HPDE6-E6E7 (cell line): Measurements from ENCODE around the gene HS2ST1.
A peak's percentile ranks its signal among the peaks of the same experiment; 100 is the strongest.
"Not testable (repeated sequence)": the region's sequence is repeated elsewhere in the genome, so short reads cannot be mapped to it uniquely, and the experiment has no call there.

Source experiments
- DNase-seq: peaks from one replicate; pipeline ENCODE4 v3.0.0; 2011; ENCODE audit warnings: missing footprints; ENCODE audit errors: extremely low spot score

The HS2ST1 gene

DNA sequence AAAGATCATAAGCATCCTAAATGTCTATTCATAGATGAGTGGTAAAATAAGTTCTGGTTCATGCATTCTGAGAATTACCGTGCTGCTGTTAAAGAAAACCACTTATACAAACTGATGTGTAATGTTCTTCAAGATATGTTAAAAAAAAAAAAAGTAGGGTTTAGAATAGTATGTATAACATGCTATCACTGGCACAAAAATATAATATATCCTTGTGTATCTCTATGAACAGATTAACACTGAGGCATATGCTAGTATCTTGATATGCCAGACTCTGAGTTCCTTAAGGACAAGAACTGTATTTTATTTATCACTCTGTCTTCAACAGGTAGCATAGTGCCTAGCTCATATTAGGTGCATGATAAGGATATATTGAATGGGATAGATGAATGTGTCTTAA, 108.9 kb downstream of the HS2ST1 start:
- no peak for DNase-seq

DNA sequence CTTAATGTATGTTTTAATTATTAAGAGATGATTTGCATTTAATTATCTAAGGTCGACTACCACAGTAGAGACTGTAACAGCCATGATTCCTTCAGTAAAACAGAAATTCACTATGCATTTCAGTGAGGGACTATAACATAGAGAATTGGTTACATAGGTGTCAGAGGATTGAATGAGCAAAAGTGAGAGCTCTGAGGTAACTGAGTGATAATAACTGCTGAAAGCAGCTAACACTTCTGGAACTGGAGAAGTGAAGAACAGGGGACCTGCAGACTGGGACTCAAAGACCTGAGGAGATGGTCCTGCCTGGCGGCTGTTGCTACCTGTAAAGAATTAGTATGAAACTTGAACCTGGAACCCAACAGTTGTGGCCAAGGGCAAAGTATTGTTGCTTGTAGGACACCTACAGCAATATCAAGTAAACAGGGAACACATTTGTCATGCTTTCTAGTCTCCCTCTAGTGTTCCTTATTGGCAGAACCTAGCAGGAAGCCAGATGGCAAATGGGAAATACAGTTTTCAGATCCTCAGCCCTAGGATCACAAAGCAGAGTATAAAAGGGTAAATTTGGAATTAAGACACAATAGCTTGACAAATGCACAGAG, 110.6 kb downstream of the HS2ST1 start:
- peak; percentile 15 for DNase-seq

DNA sequence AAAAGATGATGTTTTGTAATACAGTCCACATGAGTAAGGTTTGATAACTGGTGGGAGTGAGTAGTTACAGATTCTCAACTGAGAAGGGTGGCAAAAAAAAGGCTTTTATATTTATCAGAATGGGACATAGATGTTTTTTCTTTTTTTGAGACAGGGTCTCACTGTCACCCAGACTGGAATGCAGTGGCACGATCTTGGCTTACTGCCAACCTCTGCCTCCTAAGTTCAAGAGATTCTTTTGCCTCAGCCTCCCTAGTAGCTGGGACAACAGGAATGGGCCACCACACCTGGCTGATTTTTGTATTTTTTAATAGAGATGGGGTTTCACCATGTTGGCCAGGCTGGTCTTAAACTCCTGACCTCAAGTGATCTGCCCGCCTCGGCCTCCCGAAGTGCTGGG, 113.1 kb downstream of the HS2ST1 start:
- not testable (repeated sequence) for DNase-seq

DNA sequence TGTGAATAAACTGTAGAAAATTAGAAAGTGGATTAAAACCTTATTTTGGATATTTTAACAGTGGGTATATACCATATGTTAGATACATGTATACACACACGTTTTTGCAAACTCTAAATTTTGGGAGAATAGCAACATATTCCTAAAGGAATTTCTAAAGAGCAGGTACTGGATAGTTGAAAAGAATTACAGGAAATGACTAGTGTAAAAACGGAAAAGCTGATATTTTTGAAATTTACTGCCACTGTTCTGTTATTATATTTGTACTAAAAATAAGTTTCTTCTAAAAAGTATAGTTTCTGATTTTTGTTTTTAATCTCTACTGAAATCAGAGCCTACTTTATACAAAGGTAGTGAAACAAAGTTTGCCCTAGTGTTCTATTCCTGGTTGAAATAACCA, 114.1 kb downstream of the HS2ST1 start:
- DNase-seq = no peak

DNA sequence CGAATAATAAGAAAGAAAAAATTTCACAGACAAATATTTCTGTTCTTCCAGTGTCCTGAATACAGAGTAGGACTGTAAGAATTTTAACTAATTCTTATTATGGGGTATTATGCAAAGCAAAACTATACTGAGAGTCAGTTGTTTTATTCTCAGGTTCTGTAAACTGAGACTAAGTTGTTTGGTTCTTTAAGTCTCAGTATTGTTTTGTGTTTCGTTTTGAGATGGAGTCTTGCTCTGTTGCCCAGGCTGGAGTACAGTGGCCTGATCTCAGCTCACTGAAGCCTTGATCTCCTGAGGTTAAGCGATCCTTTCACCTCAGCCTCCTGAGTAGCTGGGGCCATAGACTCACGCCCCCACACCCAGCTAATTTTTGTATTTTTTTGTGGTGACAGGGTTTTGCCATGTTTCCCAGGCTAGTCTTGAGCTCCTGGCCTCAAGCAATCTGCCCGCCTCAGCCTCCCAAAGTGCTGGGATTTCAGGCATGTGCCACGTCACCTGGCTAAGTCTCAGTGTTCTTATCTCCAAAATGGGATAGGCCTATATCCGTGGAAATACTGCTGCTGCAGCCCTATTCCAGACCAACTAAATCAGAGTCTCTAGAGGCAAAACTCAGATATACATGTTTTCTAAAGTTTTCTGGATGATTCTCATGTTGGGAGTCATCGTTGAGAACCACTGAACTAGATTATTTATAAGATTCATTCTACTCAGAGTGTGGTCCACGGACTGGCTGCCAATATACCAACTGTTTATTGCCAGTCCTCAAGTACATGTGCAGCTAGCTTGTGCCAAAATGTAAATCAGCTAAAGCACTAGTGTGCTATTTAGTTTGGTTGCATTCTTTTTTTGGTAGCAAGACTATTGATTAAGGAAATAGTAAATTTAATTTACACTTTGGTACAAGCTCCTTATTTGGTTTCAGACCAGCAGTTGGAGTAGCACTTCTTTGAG, 116.6 kb downstream of the HS2ST1 start:
- DNase-seq = no peak

DNA sequence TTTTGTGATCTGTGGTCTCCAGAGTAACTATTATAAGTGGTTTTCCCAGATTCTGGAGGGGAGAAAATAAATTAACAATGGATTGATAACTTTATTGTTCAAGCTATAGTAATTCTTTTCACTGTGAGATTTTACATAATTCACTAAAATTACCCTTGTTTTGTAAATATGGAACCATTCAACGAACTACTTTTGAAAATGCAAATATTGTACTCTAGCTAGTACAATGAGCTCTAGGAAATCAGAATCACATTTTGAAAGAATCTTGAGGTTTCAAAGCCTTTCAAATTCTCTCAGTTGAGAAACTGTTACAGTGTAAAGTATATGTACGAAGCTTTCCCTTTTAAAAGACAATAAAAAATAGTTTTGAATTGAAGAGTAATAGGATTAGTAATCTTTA, 119.9 kb downstream of the HS2ST1 start:
- DNase-seq = no peak

DNA sequence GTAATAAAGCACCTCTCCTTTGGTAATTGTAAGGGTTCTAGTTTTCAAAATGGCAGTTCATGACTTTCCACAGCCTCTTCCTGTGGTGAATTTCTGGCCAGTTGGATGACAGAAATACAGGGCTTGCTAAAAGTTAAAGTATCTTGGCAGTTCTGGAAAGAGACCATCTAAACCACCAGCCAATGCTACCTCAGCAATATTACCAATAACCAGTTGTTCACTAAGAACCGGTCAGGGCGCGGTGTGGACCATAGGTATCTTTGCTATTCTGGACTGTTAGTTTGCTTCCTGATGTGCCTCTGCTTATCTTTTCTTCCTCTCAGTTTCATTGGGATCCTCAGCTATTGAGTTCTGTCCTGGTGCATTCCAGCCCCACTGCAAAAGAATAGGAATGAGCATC, 124.7 kb downstream of the HS2ST1 start:
- DNase-seq = no peak

DNA sequence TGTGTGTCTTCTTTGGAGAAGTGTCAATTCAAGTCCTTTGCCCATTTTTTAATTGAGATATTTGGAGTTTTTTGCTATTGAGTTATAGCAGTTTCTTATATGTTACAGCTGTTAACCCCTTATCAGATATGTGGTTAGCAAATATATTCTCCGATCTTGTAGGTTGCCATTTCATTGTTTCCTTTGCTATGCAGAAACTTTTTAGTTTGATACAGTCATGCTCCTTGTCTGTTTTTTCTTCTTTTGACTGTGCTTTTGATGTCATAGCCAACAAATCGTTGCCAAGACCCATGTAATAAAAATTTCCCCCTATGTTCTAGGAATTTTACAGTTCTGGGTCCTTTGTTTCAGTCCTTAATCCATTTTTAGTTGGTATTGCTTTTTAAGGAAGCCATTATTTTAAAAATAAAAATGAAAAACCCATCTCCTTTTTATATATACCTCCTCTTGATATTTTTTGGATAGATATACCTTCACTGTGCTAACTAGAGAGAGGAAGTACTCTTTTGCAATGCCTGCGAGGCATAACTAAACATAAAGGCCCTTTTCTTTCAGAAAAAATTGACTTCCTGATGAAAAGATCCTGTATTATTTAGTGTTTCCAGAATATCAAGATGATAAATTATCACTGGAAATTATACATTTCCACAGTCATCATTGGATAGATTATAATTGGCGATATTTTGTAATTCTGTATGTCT, 127.8 kb downstream of the HS2ST1 start:
- no peak for DNase-seq

DNA sequence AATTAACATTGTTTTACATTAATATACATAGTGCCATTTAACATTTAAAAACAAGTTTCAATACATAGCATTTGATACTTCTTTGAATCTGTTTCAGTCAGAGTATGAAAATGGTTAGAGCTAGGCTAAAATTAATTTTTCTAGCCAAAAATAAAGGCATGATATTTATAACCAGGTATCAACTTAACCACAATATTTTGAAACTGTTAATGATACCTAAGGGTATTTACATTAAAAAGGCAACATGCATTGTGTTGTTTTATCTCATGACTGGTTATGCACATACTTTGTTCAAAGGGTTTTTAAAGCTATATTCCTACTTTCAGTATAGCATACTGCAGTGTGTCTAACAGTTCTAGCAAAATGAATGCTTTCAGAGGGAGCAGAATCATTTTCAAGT, 130.0 kb downstream of the HS2ST1 start:
- no peak for DNase-seq

DNA sequence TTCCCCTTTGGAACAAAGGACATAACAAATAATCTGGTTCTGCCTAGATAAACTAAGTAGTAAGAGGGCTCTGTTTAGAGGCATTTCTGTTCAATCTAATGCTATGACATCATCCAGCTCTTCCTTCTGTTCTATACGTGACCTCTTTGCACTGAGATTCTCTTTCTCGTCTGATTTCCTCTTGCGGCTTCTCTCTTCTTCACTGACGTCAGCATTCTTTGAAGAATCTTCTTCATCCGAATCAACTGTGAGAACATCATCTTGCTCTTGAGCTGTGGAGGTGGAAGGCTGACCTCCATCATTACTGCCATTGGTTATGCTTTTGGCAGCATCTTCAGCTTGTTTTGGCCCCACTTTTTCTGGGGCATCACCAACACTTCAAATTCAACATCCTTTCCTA, 130.4 kb downstream of the HS2ST1 start:
- no peak for DNase-seq

DNA sequence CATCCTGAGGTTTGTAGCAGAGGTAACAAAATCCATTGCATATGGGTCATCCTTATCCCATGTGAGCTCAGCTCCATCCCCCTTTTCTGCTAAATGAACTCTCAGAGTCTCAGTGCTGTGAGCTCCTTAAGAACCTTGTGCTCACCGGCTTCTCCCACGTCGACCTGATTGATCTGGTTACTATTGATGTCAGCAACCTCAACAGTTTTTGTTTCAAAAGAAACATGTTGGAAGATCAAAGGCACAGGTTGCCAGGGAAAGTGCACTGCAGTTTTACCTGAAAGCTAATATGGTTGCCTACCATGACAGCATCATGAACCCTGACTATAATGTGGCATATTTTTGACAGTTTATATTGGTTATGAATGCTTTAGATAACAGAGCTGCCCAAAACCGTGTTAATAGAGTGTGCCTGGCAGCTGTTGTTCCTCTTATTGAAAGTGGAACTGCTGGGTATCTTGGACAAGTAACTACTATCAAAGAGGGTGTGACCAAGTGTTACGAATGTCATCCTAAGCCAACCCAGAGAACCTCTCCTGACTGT, 131.4 kb downstream of the HS2ST1 start:
- DNase-seq = no peak

DNA sequence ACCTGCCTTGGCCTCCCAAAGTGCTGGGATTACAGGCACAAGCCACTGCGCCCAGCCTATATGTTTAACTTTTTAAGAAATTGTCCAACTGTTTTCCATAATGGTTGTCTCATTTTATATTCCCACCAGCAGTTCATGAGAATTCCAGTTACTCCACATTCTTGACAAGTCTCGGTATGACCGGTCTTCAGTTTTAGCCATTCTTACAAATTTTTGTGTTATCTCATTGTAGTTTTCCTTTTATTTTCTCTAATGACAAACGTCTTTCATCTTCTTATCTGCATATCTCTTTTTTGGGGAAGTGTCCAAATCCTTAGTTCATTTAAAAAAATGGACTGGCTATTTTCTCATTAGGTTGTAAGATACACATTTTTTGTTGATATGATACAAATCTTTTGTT, 132.5 kb downstream of the HS2ST1 start:
- no peak for DNase-seq

DNA sequence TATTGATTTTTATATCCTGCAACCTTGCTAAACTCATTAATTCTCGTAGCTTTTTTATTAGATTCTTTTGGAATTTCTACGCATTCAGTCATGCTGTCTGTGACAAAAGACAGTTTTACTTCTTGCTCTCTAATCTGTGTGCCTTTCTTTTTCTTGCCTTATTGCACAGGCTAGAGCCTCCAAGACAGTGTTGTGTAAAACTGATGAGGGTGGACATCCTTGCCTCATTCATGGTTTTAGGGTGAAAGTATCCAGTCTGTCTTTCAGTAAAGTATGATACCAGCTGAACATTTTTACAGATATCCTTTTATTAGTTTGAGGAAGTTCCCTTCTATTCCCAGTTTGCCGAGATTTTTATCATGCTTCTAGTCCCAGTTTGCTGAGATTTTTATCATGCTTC, 133.8 kb downstream of the HS2ST1 start:
- no peak for DNase-seq

DNA sequence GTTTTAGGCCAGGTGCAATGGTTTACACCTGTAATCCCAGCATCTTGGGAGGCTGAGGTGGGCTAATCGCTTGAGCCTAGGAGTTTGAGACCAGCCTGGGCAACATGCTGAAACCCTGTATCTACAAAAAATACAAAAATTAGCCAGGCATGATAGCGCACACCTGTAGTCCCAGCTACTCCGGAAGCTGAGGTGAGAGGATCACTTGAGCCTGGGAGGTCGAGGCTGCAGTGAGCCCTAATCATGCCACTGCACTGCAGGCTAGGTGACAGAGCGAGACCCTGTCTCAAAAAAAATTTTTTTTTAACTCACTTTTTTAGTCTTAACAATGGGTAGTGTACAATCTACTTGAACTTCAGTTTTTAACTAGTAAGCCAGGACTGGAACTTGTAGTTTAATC, 137.5 kb downstream of the HS2ST1 start:
- no peak for DNase-seq

DNA sequence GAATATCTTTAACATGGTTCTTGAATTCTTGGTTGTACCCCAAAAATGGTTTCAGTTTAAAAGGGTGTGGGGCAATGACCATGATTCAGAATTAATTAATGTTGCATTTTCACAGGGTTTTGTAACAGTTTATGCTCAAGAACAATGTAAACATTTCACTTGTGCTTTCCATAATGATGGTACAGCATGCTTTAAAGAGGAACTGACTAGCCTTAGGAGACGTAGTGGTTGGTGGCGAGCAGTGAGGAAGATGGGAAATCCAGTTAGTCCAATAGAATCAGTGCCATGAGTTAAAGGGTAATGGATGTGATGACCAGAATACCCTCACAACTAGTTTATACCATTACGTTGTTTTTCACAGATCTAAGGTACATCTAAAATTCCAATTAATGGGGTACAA, 138.0 kb downstream of the HS2ST1 start:
- no peak for DNase-seq

DNA sequence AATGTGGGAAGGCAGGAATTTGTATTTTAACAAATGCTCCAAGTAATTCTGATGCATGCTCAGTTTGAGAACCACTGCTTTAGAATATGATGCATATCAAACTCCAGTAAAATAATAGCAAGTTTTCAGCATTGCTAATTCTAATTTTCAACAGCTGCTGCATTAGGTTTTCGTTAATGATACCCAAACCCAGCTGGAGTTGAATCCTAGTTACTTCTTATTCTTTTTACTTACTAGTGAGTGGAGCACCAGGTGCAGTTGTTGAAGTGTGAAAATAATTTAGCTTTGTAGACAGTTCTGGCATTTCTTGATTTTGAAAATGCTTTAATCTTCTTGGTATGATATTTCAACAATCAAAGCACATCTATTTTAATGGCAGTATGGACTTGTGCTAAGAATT, 138.5 kb downstream of the HS2ST1 start:
- DNase-seq = no peak

DNA sequence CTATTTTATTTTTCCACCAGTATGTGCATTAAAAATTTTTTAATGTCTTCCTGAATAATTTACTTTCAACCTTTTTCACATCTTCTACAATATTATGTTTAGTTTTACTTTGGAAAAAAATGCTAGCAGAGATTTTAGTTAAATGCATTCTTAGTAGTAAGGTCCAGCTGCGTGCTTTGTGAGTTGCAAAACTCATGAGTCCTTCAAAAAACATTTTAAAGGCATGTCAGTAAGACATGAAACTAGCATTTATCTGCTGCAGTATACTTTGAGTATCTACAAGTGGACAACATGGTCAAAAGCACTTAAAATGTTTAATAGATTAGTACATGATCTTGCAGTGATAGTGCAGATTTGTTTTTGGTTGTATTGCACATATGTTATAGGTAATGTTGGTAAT, 139.0 kb downstream of the HS2ST1 start:
- DNase-seq = no peak

DNA sequence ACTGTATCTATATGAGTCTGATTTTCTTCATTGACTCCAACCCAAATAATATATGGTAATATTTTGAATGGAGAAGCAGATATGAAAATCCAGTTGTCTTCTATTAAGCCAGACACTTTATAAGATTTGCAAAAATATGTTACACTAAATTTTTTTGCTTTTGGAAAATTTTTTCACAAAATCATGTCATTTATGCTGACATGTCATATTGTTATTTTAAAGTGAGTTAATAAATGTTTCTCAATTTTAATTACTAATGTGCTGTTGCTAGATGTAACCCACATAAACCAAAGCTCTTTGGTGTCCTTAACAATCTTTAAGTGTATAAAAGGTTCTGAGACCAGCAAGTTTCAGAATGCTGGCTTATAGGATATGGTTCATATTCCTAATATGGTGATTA, 142.5 kb downstream of the HS2ST1 start:
- DNase-seq = no peak

DNA sequence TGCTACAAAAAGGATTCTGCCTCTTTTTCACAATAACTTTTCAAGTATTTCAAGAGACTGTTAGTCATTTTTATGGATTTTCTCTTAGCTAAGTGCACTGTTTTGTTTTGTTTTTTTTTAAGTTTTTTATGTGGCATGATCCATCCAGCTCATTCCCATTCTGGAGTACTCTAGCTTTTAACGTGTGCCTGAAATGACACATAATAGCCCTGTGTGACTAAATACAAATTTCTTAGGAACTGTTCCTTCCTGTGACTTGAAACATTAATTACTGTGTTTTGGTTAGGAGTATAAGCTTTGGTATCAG, 143.9 kb downstream of the HS2ST1 start:
- DNase-seq = no peak

DNA sequence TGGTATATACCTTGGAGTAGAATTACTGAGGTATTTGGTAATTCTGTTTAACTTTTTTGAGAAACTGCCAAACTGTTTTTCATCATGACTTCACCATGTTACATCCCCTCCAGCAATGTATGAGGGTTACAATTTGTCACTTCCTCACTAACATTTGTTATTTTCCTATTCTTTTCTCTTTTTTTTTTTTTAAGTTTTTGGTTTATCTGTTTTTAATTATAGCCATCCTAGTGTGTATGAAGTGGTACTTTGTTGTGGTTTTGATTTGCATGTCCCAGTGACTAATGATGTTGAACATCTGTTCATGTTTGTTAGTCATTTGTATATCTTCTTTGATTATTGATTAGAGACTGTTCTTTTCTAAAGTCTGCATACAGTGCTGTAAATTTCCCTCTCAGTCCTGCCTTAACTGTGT, 147.3 kb downstream of the HS2ST1 start:
- no peak for DNase-seq

DNA sequence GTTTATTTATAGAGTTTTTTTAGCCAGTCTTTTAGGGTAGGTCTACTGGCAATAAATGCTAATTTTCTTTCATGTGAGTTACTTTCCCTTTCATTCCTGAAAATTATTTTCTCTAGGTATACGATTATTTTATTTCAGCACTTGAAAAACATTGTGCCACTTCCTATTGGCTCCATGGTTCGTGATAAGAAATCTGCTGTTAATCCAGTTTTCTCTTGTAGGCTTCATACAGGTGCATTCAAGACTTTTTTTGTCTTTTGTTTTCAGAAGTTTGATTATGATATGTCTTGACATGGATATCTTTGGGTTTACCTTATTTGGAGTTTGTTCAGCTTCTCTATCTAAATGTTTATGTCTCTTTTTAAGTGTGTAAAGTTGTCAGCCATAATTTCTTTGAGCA, 148.3 kb downstream of the HS2ST1 start:
- no peak for DNase-seq

DNA sequence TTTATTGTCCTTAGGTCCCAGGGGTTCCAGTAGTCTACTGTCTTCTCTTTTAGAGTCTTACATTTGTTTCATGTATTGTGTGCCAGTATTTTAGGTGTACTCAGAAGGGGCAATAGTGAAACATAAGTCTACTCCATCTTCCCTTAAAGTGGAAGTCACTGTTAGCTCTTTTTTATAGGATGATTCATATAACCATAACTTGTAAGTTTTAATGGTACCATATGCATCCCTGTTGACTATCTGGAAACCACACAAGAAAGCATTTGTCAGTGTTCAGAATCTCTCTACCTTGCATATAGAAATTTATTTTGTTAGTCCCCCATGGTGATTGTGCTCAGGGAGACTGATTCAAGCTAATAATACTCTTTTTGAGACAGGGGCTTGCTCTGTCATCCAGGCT, 149.9 kb downstream of the HS2ST1 start:
- no peak for DNase-seq

DNA sequence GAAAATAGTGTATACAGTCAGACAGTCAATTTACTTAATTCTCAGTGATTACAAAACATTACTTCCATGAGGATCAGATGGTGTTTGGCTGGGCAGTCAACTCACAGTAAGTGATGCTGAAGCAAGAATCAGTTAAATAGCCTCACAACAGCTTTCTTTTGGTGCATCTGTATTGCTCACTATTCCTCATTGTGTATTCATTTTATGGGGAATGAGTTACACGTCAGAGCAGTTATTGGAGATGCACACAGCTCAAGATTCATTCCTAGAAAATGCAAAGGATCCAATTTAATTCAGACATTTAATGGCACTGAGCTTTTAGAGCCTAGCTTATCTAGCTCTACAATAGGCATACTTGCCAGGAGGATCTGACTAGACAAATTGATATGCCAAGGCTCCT, 150.6 kb downstream of the HS2ST1 start:
- no peak for DNase-seq
